Placental pericyte (primary cell): Measurements from ENCODE around the gene SLC2A5. TPM values are rescaled to one million over a fixed set of nuclear protein-coding genes. Genes with fewer than 3 reads are reported as not detected.

Experiments
- small RNA-seq: library from RNA; depleted of rRNA; stranded (forward); fragments of <200 nt; gene quantifications from one replicate; pipeline ENCODE3, GENCODE V24; 2012; ENCODE audit warnings: low replicate concordance
- total RNA-seq: library from RNA; depleted of rRNA; stranded (reverse); fragments of >200 nt; gene quantifications from 2 replicates; pipeline ENCODE4 v1.2.3, GENCODE V29; 2012

SLC2A5 gene, protein sequence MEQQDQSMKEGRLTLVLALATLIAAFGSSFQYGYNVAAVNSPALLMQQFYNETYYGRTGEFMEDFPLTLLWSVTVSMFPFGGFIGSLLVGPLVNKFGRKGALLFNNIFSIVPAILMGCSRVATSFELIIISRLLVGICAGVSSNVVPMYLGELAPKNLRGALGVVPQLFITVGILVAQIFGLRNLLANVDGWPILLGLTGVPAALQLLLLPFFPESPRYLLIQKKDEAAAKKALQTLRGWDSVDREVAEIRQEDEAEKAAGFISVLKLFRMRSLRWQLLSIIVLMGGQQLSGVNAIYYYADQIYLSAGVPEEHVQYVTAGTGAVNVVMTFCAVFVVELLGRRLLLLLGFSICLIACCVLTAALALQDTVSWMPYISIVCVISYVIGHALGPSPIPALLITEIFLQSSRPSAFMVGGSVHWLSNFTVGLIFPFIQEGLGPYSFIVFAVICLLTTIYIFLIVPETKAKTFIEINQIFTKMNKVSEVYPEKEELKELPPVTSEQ
- total RNA-seq: 0.86 and 2.6 TPM in 2 replicates

DNA sequence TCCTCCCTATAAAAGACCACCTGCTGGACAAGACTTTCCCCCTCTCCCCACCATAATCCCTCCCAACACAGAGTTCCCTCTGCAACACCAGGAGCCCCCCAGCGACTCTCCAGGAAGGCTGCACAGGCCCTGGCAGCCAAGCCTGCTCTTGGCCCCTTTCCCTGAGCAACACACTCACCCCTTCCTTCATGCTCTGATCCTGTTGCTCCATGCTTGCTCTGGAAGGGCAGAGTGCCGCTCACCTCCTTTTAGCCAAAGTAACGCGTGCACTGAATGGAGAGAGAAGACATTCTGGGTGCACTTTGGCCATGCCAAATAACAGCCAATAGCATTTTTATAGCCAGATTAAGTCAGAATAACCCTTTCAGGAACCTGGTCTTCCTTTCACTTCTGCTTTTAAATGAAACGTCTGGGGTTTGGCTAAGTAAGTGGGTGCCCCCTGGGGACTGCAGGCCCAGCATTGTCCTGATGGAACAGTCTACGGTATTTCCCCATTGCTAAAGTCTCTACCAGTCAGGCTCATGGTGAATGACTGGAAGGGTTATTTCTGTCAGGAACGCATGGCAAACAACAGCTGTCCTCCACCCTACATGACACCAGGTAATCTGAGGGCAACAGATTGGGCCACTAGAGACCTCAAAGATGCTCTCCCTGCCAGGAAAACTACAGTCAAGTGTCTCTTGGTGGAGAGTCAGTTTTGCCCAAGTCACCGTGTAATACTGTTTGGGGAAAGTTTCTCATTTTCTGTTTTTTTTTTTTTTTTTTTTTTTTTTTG lies at the start of gene SLC2A5:
Gene SLC2A5 (minus strand): TSS at position 310 of the 775 bp plus-strand sequence. CDS start 99 bp downstream, at position 211.

Small RNA genes lying within 50 kb of the gene (small RNA-seq; reads per million reads assigned to genes)
- 0.20 reads per million for gene RF00424

Other genes with a start within 250 kb of the SLC2A5 start
- gene ENO1, start 190.9 kb downstream of the SLC2A5 start, total RNA-seq: 1,273 and 1,983 TPM in 2 replicates
- gene CA6, start 123.8 kb downstream of the SLC2A5 start, total RNA-seq: not detected in 2 replicates
- not detected in 2 replicates for gene SLC2A7, start 43.2 kb downstream of the SLC2A5 start, total RNA-seq
- 5.3 and 8.7 TPM in 2 replicates for gene GPR157, start 59.5 kb upstream of the SLC2A5 start, total RNA-seq
- 59.5 and 80.0 TPM in 2 replicates for gene H6PD, start 165.1 kb upstream of the SLC2A5 start, total RNA-seq
- gene SPSB1, start 223.3 kb upstream of the SLC2A5 start, total RNA-seq: 33.7 and 66.7 TPM in 2 replicates